GM23248 (cell line): Measurements from ENCODE around the gene CLEC4F. TPM values are rescaled to one million over a fixed set of nuclear protein-coding genes. Genes with fewer than 3 reads are reported as not detected.

Experiments
- DNase-seq: peaks from one replicate; pipeline ENCODE4 v3.0.0-alpha.2; 2015
- H2AFZ ChIP-seq: fragments of 200-600 bp; sonication (generic); 2 replicates; pipeline ENCODE4 v1.6.1; 2016; ENCODE audit warnings: antibody characterized with exemption
- H3F3A ChIP-seq: fragments of 200-600 bp; sonication (generic); 2 replicates; pipeline ENCODE4 v1.6.1; 2016; ENCODE audit warnings: mild to moderate bottlenecking, antibody characterized with exemption, mixed run types; ENCODE audit not compliant: insufficient read depth
- H3K27ac ChIP-seq: fragments of 200-600 bp; sonication (generic); 2 replicates; pipeline ENCODE4 v1.5.1; 2016; ENCODE audit warnings: mild to moderate bottlenecking
- H3K27me3 ChIP-seq: fragments of 200-600 bp; sonication (generic); replicated peaks from 2 replicates; pipeline ENCODE4 v1.6.1; 2016; ENCODE audit warnings: mild to moderate bottlenecking; ENCODE audit not compliant: insufficient read depth
- H3K36me3 ChIP-seq: fragments of 200-600 bp; sonication (generic); 2 replicates; pipeline ENCODE4 v1.6.1; 2016; ENCODE audit warnings: low read depth, mild to moderate bottlenecking
- H3K4me1 ChIP-seq: fragments of 200-600 bp; sonication (generic); 2 replicates; pipeline ENCODE4 v1.6.1; 2016; ENCODE audit warnings: mild to moderate bottlenecking; ENCODE audit not compliant: insufficient read depth
- H3K4me2 ChIP-seq: fragments of 200-600 bp; sonication (generic); one replicate; pipeline ENCODE4 v1.6.1; 2016; ENCODE audit warnings: mild to moderate bottlenecking; ENCODE audit not compliant: unreplicated experiment
- H3K4me3 ChIP-seq: fragments of 200-600 bp; sonication (generic); 2 replicates; pipeline ENCODE4 v1.5.1; 2016; ENCODE audit warnings: mild to moderate bottlenecking
- H3K79me2 ChIP-seq: fragments of 200-600 bp; sonication (generic); 2 replicates; pipeline ENCODE4 v1.6.1; 2016; ENCODE audit warnings: mild to moderate bottlenecking; ENCODE audit not compliant: insufficient read depth
- H3K9ac ChIP-seq: fragments of 200-600 bp; sonication (generic); 2 replicates; pipeline ENCODE4 v1.6.1; 2016; ENCODE audit warnings: mild to moderate bottlenecking
- H3K9me2 ChIP-seq: fragments of 200-600 bp; sonication (generic); 2 replicates; pipeline ENCODE4 v1.6.1; 2016; ENCODE audit warnings: mixed run types, mild to moderate bottlenecking, moderate library complexity; ENCODE audit not compliant: insufficient read depth
- H3K9me3 ChIP-seq: fragments of 200-600 bp; sonication (generic); one replicate; pipeline ENCODE4 v1.6.1; 2017; ENCODE audit warnings: low read depth
- H4K20me1 ChIP-seq: fragments of 200-600 bp; sonication (generic); 2 replicates; pipeline ENCODE4 v1.6.0; 2016; ENCODE audit not compliant: insufficient read depth
- EZH2 ChIP-seq: fragments of 200-600 bp; sonication (generic); IDR thresholded peaks from 2 replicates; pipeline ENCODE4 v1.6.1; 2018; ENCODE audit warnings: antibody characterized with exemption, mild to moderate bottlenecking; ENCODE audit not compliant: insufficient read depth, poor library complexity, severe bottlenecking
- EZH2phosphoT487 ChIP-seq: fragments of 200-600 bp; sonication (generic); IDR thresholded peaks from 2 replicates; pipeline ENCODE4 v1.6.1; 2018; ENCODE audit warnings: antibody characterized with exemption, moderate library complexity, mild to moderate bottlenecking, low read depth; ENCODE audit not compliant: insufficient read depth
- WGBS, 2 experiments: methylation state at CpG; one replicate each; pipeline ENCODE4 v1.1.6; 2015 to 2017; ENCODE audit warnings: low lambda C conversion rate in 2 of 2, low coverage in 1 of 2; ENCODE audit errors: missing lambda C conversion rate in 2 of 2; 5-methylcytosine and 5-hydroxymethylcytosine counted together
- in situ Hi-C: fragments of 300-500 bp; cut with MboI; formaldehyde crosslinking; loops from 2 replicates; pipeline ENCODE4 v1.15.0; 2020
- polyA plus RNA-seq: library from polyadenylated mRNA; unstranded; fragments of >200 nt; fragmentation: Nextera tagmentation; extraction: Ambion mirVana; gene quantifications from 2 replicates; pipeline ENCODE4 v1.2.1, GENCODE V29; 2016
- total RNA-seq: library from RNA; depleted of rRNA; stranded (reverse); fragments of >200 nt; shearing (Covaris generic); gene quantifications from 2 replicates; pipeline ENCODE4 v1.2.3, GENCODE V29; 2014

Gene CLEC4F
- total and polyA plus RNA-seq, 2 experiments from 2014 or later = not detected

DNA sequence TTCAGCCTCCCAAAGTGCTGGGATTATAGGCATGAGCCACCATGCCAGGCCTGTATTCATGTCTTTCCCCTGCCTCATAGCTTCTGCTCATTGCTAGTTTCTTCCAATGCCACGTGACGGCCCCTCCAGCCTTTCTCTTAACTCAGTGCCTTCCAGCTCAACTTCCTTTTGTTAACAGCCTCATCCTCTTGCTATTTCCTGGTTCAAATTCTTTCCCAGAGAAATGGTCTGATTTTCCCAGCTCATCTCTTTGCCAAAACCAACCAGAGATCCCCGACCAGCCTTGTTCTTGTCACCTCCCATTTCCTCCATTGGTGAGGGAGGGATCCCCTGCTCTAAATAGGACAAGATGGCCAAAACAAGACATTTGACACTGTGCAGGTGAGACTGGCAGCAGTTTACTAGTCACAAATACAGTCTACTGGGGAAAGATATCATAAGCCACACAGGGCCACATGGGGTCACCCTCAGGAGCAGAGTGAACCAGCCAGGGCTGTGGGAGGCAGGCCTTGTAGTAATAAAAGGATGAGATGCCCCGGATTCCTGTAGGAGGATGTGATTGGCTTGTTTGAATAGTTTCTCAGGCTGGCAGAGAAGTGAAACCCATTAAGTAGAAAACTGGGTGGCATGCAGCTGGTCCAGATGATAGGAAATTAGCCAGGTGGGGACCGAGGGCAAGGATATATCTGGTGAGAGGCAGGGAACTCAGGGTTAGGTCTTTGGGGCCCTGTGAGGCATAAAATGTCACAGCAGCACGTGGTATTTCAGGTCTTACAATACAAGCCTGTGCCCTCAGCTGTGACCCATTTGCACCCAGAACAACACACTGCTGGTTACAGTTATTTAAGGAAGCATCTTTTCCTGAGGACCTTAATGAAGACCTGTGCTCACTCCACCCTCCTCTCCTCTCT is 8.8 kb upstream of the CLEC4F start:
- H3K36me3 ChIP-seq = no peaks in the 10 kb centered on the region
- no peaks in the 10 kb centered on the region for H3F3A ChIP-seq
- H3K27me3 ChIP-seq = peaks cover 29% of the 10 kb centered on the region
- in situ Hi-C loops = no loop called here
- H4K20me1 ChIP-seq = no peaks in the 10 kb centered on the region
- no peak for TF ChIP-seq EZH2phosphoT487
- no peak for TF ChIP-seq EZH2
- DNase-seq = peak; percentile 10
- no peaks in the 10 kb centered on the region for H3K9me2 ChIP-seq
- H3K27ac ChIP-seq = no peak overlapping the region
- no peak overlapping the region for H2AFZ ChIP-seq
- 60% methylated on average over 6 of the region's 6 CpGs for WGBS, 2 experiments
- H3K4me1 ChIP-seq = no peaks in the 10 kb centered on the region
- H3K4me2 ChIP-seq = no peak overlapping the region
- H3K9me3 ChIP-seq = no peaks in the 10 kb centered on the region
- H3K79me2 ChIP-seq = no peaks in the 10 kb centered on the region
- H3K4me3 ChIP-seq = no peak overlapping the region
- H3K9ac ChIP-seq = no peak overlapping the region

DNA sequence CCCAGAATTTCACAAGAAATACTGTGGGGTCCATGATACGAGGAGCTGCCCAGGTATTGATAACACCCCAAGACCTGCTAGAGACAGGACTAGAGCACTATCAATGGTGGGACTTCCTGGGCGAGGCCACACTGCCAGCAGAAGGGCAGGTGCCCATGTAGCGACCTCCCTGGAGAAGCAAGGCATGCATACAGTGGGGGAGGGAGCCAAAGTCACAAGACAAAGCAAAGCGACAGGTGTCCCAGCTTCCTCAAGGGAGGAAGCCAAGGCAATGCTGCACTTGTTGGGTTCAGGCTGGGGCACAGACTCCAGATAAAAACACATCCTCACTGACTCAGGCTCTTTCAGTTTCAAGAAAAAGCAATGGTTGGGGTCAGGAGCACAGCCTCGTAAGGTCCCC is 7.7 kb upstream of the CLEC4F start:
- in situ Hi-C loops = no loop called here
- Histone ChIP-seq H3K27me3 (peaks cover 29% of the 10 kb centered on the region), H3K9ac (no peak overlapping the region), H3K27ac (no peak overlapping the region), H3K4me3 (no peak overlapping the region), H3K36me3 (no peaks in the 10 kb centered on the region), H3K4me2 (no peak overlapping the region), H3K9me2 (no peaks in the 10 kb centered on the region), H4K20me1 (no peaks in the 10 kb centered on the region), H3K4me1 (no peaks in the 10 kb centered on the region), H3K9me3 (no peaks in the 10 kb centered on the region), H2AFZ (no peak overlapping the region), H3K79me2 (no peaks in the 10 kb centered on the region), H3F3A (no peaks in the 10 kb centered on the region)
- TF ChIP-seq EZH2phosphoT487 (no peak), EZH2 (no peak)
- no peak for DNase-seq
- 53 to 62% methylated on average over 5 of the region's 5 CpGs for WGBS, 2 experiments

DNA sequence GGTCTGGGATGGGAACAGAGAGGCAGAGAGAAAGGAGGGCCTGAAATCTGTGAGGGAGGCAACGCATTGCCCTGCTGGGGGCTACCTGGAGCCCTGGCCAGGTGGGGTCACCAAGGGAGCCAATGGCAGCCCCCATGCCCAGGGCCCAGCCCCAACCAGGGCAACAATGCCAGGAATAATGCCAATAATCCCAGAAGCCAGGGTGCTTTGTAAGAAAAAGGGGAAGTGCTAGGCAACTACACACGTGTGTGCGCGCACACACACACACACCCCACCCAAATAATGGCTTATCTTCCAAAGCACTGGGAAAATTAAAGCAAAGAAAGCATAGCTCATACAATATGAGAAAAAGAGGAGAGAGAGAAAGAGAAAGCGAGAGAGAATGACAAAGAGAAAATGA is 7.0 kb upstream of the CLEC4F start:
- Histone ChIP-seq H3K9me3 (no peaks in the 10 kb centered on the region), H4K20me1 (no peaks in the 10 kb centered on the region), H3K9ac (no peak overlapping the region), H3K79me2 (no peaks in the 10 kb centered on the region), H3K4me1 (no peaks in the 10 kb centered on the region), H3F3A (no peaks in the 10 kb centered on the region), H3K4me3 (no peak overlapping the region), H3K4me2 (no peak overlapping the region), H3K9me2 (no peaks in the 10 kb centered on the region), H3K36me3 (no peaks in the 10 kb centered on the region), H3K27me3 (peaks cover 22% of the 10 kb centered on the region), H2AFZ (no peak overlapping the region), H3K27ac (no peak overlapping the region)
- TF ChIP-seq EZH2 = no peak
- TF ChIP-seq EZH2phosphoT487 = no peak
- no peak for DNase-seq
- WGBS, 2 experiments = 59 to 60% methylated on average over 5 of the region's 5 CpGs
- in situ Hi-C loops = no loop called here

DNA sequence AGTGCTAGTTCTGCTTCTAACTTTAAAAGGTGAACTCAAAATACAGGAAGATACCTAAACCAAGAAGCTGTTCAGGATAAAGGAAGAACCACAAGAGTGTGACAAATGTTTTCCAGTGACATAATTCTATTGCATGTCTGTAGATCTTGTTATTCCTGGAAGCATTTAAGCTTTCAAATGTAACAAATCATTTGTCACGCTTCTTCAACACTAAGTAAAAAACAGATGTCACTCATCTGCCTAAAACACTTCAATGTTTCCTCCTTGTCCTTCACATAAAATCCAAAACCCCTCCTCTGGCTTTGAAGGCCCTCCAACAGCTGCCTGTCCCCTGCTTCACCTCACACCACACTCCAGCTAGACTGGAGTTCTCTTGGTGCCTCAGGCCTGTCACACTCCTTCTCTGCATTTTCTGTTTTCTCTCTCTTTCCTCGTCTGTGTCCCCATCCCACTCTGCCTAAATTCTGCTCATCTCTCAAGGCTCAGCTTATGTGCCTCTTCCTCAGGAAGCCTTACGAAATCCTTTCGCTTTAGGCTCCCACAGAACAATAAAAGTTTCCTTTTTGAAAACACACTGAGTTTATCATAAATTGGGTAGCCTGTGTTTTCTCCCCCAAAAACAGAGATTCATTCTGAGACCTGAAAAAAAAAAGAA is 6.4 kb upstream of the CLEC4F start:
- H3K27ac ChIP-seq = no peak overlapping the region
- no peak for DNase-seq
- 30 to 37% methylated on average over 4 of the region's 4 CpGs for WGBS, 2 experiments
- TF ChIP-seq EZH2phosphoT487 (no peak), EZH2 (no peak)
- H3F3A ChIP-seq = no peaks in the 10 kb centered on the region
- H3K4me3 ChIP-seq = no peak overlapping the region
- H3K9me3 ChIP-seq = no peaks in the 10 kb centered on the region
- peaks cover 18% of the 10 kb centered on the region for H3K27me3 ChIP-seq
- H3K9me2 ChIP-seq = no peaks in the 10 kb centered on the region
- H3K79me2 ChIP-seq = no peaks in the 10 kb centered on the region
- H3K4me1 ChIP-seq = no peaks in the 10 kb centered on the region
- no peaks in the 10 kb centered on the region for H4K20me1 ChIP-seq
- H3K9ac ChIP-seq = no peak overlapping the region
- no peak overlapping the region for H2AFZ ChIP-seq
- H3K4me2 ChIP-seq = no peak overlapping the region
- in situ Hi-C loops = no loop called here
- no peaks in the 10 kb centered on the region for H3K36me3 ChIP-seq
